IMR-90 (cell line): ENCODE data around the gene NRP1. TPM values are rescaled to one million over a fixed set of nuclear protein-coding genes. Genes with fewer than 3 reads are reported as not detected.

ENCODE experiments used
- ATAC-seq: fragments of 200-7000 bp; cut with Tn5 transposase; 2 replicates; pipeline ENCODE4 v1.9.1; 2020; ENCODE audit warnings: low read depth, mild to moderate bottlenecking, moderate library complexity
- BruUV-seq: library from RNA; stranded (reverse); fragments of 400-500 nt; replicated peaks from 2 replicates; lab custom pipeline; 2021; lab: Mats Ljungman, UMichigan
- CTCF ChIA-PET: fragments of 300-600 bp; formaldehyde crosslinking; extraction: SDS; loops from one replicate; lab custom pipeline; 2021; ENCODE audit warnings: antibody characterized with exemption; lab: Yijun Ruan, JAX
- POLR2A ChIA-PET: fragments of 300-600 bp; sonication (Branson Sonifier 250); formaldehyde crosslinking; loops from one replicate; lab custom pipeline; 2022; ENCODE audit warnings: antibody characterized with exemption; ENCODE audit not compliant: unreplicated experiment; lab: Charles Lee
- DNase-seq: peaks from one replicate; pipeline ENCODE4 v3.0.0; 2013
- H2AFZ ChIP-seq: replicated peaks from 2 replicates; pipeline ENCODE3; 2013; ENCODE audit warnings: low read length, mild to moderate bottlenecking; ENCODE audit not compliant: poor library complexity
- H2AK5ac ChIP-seq: 2 replicates; pipeline ENCODE4 v1.6.1; 2013; ENCODE audit warnings: low read depth, low read length, inconsistent platforms
- H2AK9ac ChIP-seq: replicated peaks from 2 replicates; pipeline ENCODE3; 2013; ENCODE audit warnings: mild to moderate bottlenecking, low read depth, low read length, moderate library complexity; ENCODE audit not compliant: poor library complexity
- H2BK120ac ChIP-seq: 2 replicates; pipeline ENCODE4 v1.6.1; 2013; ENCODE audit warnings: low read depth, low read length, inconsistent platforms
- H2BK15ac ChIP-seq: 3 replicates; pipeline ENCODE4 v1.6.1; 2013; ENCODE audit warnings: low read depth, low read length, inconsistent platforms
- H2BK20ac ChIP-seq: 2 replicates; pipeline ENCODE4 v1.6.1; 2013; ENCODE audit warnings: low read depth, mild to moderate bottlenecking, inconsistent platforms, low read length, moderate library complexity
- H2BK5ac ChIP-seq: 2 replicates; pipeline ENCODE4 v1.6.1; 2013; ENCODE audit warnings: mild to moderate bottlenecking, low read depth, low read length, inconsistent platforms; ENCODE audit not compliant: poor library complexity, severe bottlenecking
- H3K14ac ChIP-seq: replicated peaks from 2 replicates; pipeline ENCODE4 v1.6.1; 2013; ENCODE audit warnings: low read depth, low read length, inconsistent platforms
- H3K18ac ChIP-seq: 2 replicates; pipeline ENCODE4 v1.6.1; 2013; ENCODE audit warnings: low read depth, low read length, control low read depth
- H3K23ac ChIP-seq: 2 replicates; pipeline ENCODE4 v1.6.1; 2013; ENCODE audit warnings: low read depth, low read length, inconsistent platforms
- H3K27ac ChIP-seq: 2 replicates; pipeline ENCODE4 v1.5.1; 2013; ENCODE audit warnings: mild to moderate bottlenecking, control low read depth, low read length; ENCODE audit not compliant: insufficient read depth
- H3K27me3 ChIP-seq: 2 replicates; pipeline ENCODE4 v1.6.1; 2013; ENCODE audit warnings: low read length; ENCODE audit not compliant: control insufficient read depth, insufficient read depth
- H3K36me3 ChIP-seq: 2 replicates; pipeline ENCODE4 v1.6.1; 2013; ENCODE audit warnings: low read length, mixed read lengths; ENCODE audit not compliant: control insufficient read depth, insufficient read depth
- H3K4ac ChIP-seq: 2 replicates; pipeline ENCODE4 v1.6.1; 2013; ENCODE audit warnings: low read depth, low read length, inconsistent platforms
- H3K4me1 ChIP-seq: 2 replicates; pipeline ENCODE4 v1.6.1; 2013; ENCODE audit warnings: low read length, mixed read lengths; ENCODE audit not compliant: control insufficient read depth, insufficient read depth
- H3K4me2 ChIP-seq: 2 replicates; pipeline ENCODE4 v1.6.1; 2013; ENCODE audit warnings: low read depth, mild to moderate bottlenecking, control low read depth, low read length, moderate library complexity
- H3K4me3 ChIP-seq: 2 replicates; pipeline ENCODE4 v1.5.1; 2013; ENCODE audit warnings: low read depth, mild to moderate bottlenecking, control low read depth, low read length, moderate library complexity; ENCODE audit not compliant: insufficient read depth
- H3K56ac ChIP-seq: 2 replicates; pipeline ENCODE4 v1.6.1; 2013; ENCODE audit warnings: low read length, inconsistent platforms; ENCODE audit not compliant: insufficient read depth; ENCODE audit errors: extremely low read depth
- H3K79me1 ChIP-seq, 2 experiments: 2 replicates each; pipeline ENCODE4 v1.6.1; 2013; ENCODE audit warnings: low read length in 2 of 2, inconsistent platforms in 1 of 2, low read depth in 1 of 2
- H3K9ac ChIP-seq: 2 replicates; pipeline ENCODE4 v1.6.1; 2013; ENCODE audit warnings: low read depth, low read length, control low read depth
- H3K9me1 ChIP-seq: 2 replicates; pipeline ENCODE4 v1.6.1; 2013; ENCODE audit warnings: low read length, inconsistent platforms; ENCODE audit not compliant: insufficient read depth
- H3K9me3 ChIP-seq: 2 replicates; pipeline ENCODE4 v1.6.1; 2013; ENCODE audit warnings: low read length; ENCODE audit not compliant: control insufficient read depth, insufficient read depth
- H4K20me1 ChIP-seq: 2 replicates; pipeline ENCODE4 v1.6.1; 2013; ENCODE audit warnings: low read length, inconsistent platforms; ENCODE audit not compliant: insufficient read depth
- H4K5ac ChIP-seq: 2 replicates; pipeline ENCODE4 v1.6.1; 2013; ENCODE audit warnings: mild to moderate bottlenecking, low read depth, low read length, control low read depth
- H4K8ac ChIP-seq, 2 experiments: 2 replicates each; pipeline ENCODE4 v1.6.1; 2013; ENCODE audit warnings: low read depth in 2 of 2, low read length in 2 of 2, control low read depth in 1 of 2, inconsistent platforms in 1 of 2
- H4K91ac ChIP-seq: 2 replicates; pipeline ENCODE4 v1.6.1; 2013; ENCODE audit warnings: low read depth, low read length, inconsistent platforms; ENCODE audit not compliant: insufficient read depth
- CEBPB ChIP-seq: IDR thresholded peaks from 2 replicates; pipeline ENCODE4 v1.6.1; 2012; ENCODE audit warnings: low read depth, low read length, improper control_type of control experiment
- CHD1 ChIP-seq: IDR thresholded peaks from 2 replicates; pipeline ENCODE4 v1.6.1; 2012; ENCODE audit warnings: low read depth, low read length, improper control_type of control experiment
- WGBS, 2 experiments: methylation state at CpG; one replicate each; pipeline versions ENCODE4 v1.1.5 to v1.1.7; 2013; ENCODE audit warnings: missing lambda C conversion rate in 2 of 2; ENCODE audit not compliant: insufficient read length in 1 of 2; ENCODE audit errors: extremely low coverage in 2 of 2; 5-methylcytosine and 5-hydroxymethylcytosine counted together
- dilution Hi-C: fragments of 300-500 bp; cut with HindIII; formaldehyde crosslinking; loops from one replicate; pipeline ENCODE4 v1.14.3; 2018; ENCODE audit warnings: low sequenced_read_pairs; ENCODE audit not compliant: unreplicated experiment
- in situ Hi-C: fragments of 300-500 bp; cut with MboI; formaldehyde crosslinking; loops from 3 replicates; pipeline ENCODE4 v1.14.3; 2019; ENCODE audit warnings: low sequenced_read_pairs, inconsistent platforms, mixed read lengths
- intact Hi-C: fragments of 100-400 bp; cut with micrococcal nuclease; formaldehyde crosslinking; loops from 2 replicates; pipeline ENCODE4 v1.10.0; 2022
- polyA plus RNA-seq, 3 experiments: library from polyadenylated mRNA; depleted of rRNA; stranded (reverse); fragments of >200 nt; gene quantifications; 2 replicates each; pipeline ENCODE4 v1.2.3, GENCODE V29; 2012; ENCODE audit warnings: low replicate concordance in 1 of 3
- total RNA-seq: library from RNA; depleted of rRNA; stranded (reverse); fragments of >200 nt; gene quantifications from 2 replicates; pipeline ENCODE4 v1.2.3, GENCODE V29; 2012

The NRP1 gene
- total and polyA plus RNA-seq, 2 of the 4 experiments (the other 2 are of a cell fraction): 108 to 227 TPM

GRCh38 chr10:33193701-33194521 lies 140.6 kb downstream of the NRP1 start:
- peak overlapping the region; percentile 45; the same call in 1 of the 2 replicates for H2BK120ac ChIP-seq
- peaks cover 10% of the 10 kb centered on the region for H3K36me3 ChIP-seq
- peak overlapping the region in 1 of 2 experiments; percentile 52; a peak in 3 of 4 replicates for H4K8ac ChIP-seq
- peaks cover 2 to 19% of the 10 kb centered on the region in 2 experiments; a peak in 3 of 4 replicates for H3K79me1 ChIP-seq
- H3K4me3 ChIP-seq: no peak overlapping the region
- no peak overlapping the region for H3K23ac ChIP-seq
- peak overlapping the region; percentile 60 for H2BK5ac ChIP-seq
- no peak overlapping the region for H2AFZ ChIP-seq
- no peak overlapping the region for H2AK9ac ChIP-seq
- H2BK15ac ChIP-seq: peak overlapping the region; percentile 6; the same call in 1 of the 3 replicates
- DNase-seq (peak; percentile 74), ATAC-seq (peak; percentile 43)
- 0 out of 2 replicates have a peak overlapping the region, but pooled peaks have one; percentile 19 for H3K14ac ChIP-seq
- H3K27ac ChIP-seq: no peak overlapping the region
- no peaks in the 10 kb centered on the region for H3K27me3 ChIP-seq
- H3K9me1 ChIP-seq: peaks cover 9% of the 10 kb centered on the region; the same call in 1 of the 2 replicates
- dilution Hi-C loops (no loop called here), in situ Hi-C loops (no loop called here), intact Hi-C loops (loop anchor here (1.0 to 10.0 kb wide), 5 partner anchors 78 to 1444 kb away; no protein-coding TSS in a partner anchor)
- no peak overlapping the region for H3K56ac ChIP-seq
- POLR2A ChIA-PET: no interaction called here
- H2AK5ac ChIP-seq: peak overlapping the region; percentile 54
- H3K4me1 ChIP-seq: peaks cover 18% of the 10 kb centered on the region
- H3K9me3 ChIP-seq: no peaks in the 10 kb centered on the region
- no peak overlapping the region; the same call in 1 of the 2 replicates for H3K4me2 ChIP-seq
- H4K5ac ChIP-seq: no peak overlapping the region; the same call in 1 of the 2 replicates
- peak overlapping the region; percentile 49 for H2BK20ac ChIP-seq
- peak overlapping the region; percentile 48; the same call in 1 of the 2 replicates for H3K4ac ChIP-seq
- no peak for TF ChIP-seq CHD1
- TF ChIP-seq CEBPB: peak; percentile 94
- CTCF ChIA-PET: interaction anchor here (0.9 to 1.9 kb wide), 17 partner anchors 8 to 1444 kb away, joined by 3 to 11 read pairs (median 5); partner anchors contain the start of gene NRP1
- BruUV-seq: no TSS peak
- peak overlapping the region; percentile 77; the same call in 1 of the 2 replicates for H3K18ac ChIP-seq
- WGBS, 2 experiments: no CpG with 5 or more reads among the region's 6 CpGs
- no peak overlapping the region for H3K9ac ChIP-seq
- H4K91ac ChIP-seq: peak overlapping the region; percentile 26; the same call in 1 of the 2 replicates
- no peaks in the 10 kb centered on the region for H4K20me1 ChIP-seq
